Stimulated activated CD8-positive, alpha-beta memory T cell treated with anti-CD3 and anti-CD28 coated beads, Interleukin-4, amount 100 ng/mL, for 48 hours (primary cell): ENCODE results near the gene SIDT2.
A peak's percentile ranks its signal among the peaks of the same experiment; 100 is the strongest.
"Not testable (repeated sequence)": the region's sequence is repeated elsewhere in the genome, so short reads cannot be mapped to it uniquely, and the experiment has no call there.

Source experiments
- DNase-seq: peaks from one replicate; pipeline ENCODE4 v3.0.0-alpha.2; 2020

The SIDT2 gene

GRCh38 chr11:117178210-117179034 lies at the start of gene SIDT2:
TSS of gene SIDT2 (plus strand) at chr11:117178743. CDS start at chr11:117179264, 521 bp downstream.
- peak; percentile 92 for DNase-seq

DNA sequence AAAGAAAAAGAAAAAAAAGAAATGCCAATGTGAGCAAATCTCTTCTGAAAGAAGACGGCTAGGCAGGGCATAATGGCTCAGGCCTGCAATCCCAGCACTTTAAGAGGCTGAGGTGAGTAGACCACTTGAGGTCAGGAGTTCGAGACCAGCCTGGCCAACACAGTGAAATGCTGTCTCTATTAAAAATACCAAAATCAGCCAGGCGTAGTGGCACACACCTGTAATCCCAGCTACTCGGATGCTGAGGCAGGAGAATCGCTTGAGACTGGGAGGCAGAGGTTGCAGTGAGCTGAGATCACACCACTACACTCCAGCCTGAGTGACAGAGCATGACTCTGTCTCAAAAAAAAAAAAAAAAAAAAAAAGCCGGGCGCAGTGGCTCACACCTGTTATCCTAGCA lies 48.1 kb upstream of the SIDT2 start:
- DNase-seq: not testable (repeated sequence)

DNA sequence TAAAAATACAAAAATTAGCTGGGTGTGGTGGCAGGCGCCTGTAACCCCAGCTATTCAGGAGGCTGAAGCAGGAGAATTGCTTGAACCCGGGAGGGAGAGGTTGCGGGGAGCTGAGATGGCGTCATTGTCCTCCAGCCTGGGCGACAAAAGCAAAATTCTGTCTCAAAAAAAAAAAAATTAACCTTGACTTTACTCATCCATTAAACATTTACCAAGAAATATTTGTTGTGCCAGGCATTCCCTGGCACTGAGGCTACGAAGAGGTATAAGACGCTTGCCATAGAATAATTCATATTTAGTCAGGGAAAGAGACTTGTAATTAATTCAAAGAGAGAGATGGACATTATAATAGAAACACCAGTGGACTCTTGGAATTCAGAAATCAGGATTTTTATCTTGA lies 47.7 kb upstream of the SIDT2 start:
- no peak for DNase-seq

- no peak for DNase-seq
Observed at GRCh38 chr11:117134431-117134830, 44.1 kb upstream of the SIDT2 start.

DNA sequence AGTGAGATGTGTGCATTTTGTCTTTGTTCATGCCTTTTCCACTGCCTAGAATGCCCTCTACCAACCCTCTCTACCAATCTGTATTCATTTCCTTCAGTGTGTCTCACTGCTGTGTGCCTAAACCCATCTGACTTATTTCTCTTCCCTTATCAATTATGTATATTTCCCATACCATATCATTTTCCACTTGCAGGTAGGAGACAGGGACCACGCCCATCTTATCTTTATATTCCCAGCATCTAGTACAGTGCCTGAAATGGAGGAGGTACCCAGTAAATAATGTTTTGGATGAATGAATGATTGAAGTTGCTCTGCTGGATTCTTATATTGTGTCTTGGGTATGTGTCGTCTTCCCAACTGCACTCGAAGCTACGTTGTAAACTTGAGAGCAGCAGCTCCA lies 43.6 kb upstream of the SIDT2 start:
- not testable (repeated sequence) for DNase-seq

DNA sequence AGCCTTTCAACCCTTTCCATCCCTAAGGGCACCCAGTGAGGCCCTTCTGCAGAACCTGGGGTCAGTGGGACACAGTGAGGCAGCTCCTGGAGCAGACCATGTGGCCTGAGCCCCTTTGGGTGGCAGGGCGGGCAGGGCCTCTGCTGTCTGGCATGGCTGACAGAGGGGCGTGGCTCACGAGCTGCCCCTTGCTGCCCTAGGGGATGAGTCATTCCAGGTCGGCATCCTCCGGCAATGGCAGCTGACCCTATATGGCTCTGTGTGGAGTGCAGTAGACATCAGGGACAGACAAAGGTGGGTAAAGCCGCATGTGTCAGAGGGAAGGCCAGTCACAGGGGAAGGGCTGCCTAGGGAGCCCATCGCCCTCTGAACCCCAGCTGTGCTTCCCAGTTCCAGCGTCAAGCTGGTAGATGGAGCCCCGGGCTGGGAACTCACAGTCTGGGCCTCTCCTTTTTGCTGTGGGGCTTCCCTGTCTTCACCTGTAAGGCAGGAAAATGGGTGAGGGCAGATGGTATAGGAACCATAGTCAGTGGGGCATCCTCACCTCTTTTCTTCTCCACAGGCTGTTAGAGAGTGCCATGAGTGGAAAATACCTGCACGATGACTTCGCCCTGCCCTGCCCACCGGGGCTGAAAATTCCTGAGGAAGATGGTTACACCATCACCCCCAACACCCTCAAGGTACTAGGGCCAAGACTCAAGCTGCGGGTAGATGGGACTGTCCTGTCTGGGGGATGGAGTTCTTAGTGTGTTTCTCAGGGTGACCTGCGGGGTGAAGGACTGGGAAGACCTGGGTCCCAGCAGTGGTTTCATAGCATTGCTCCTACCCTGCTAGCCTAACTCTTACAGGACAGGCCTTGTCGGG lies 41.1 kb upstream of the SIDT2 start:
- not testable (repeated sequence) for DNase-seq

- peak; percentile 47 for DNase-seq
Observed at GRCh38 chr11:117143390-117143789, 35.2 kb upstream of the SIDT2 start.

DNA sequence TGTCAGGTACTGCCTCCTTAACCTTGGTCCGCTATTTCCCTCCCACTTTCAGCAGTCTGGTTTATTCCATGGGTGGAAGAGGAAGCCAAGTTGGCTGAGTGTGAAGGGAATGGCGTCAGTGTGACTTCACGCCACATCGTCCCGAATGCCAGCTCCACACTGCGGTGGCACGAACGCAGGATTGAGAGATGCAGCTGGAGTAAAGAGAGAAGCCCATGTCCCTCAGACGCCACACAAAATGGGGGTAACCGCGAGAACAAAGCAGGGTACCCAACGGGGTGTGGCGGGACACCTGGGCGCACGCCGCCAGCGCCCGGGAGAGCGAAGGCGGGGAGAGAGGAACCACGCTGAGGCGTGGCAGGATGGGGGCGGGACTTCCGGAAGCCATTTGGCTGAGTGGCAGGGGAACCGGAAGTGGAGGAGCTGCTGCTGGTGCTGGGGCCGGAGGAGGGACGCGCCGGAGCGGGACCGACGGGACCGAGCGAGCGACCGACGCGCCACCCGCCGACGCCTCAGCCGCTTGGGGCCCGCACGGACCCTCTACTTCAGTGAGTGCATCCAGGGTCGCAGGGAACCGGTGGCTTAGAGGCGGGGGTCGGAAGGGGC lies 34.6 kb upstream of the SIDT2 start, which contains the start of gene PAFAH1B2:
Gene PAFAH1B2, plus strand, starts transcription at position 417 of the 606 bp plus-strand sequence. CDS start 8,161 bp downstream, outside the sequence.
- DNase-seq: peak; percentile 98

GRCh38 chr11:117144477-117145392 lies 33.8 kb upstream of the SIDT2 start:
- peak; percentile 55 for DNase-seq

DNA sequence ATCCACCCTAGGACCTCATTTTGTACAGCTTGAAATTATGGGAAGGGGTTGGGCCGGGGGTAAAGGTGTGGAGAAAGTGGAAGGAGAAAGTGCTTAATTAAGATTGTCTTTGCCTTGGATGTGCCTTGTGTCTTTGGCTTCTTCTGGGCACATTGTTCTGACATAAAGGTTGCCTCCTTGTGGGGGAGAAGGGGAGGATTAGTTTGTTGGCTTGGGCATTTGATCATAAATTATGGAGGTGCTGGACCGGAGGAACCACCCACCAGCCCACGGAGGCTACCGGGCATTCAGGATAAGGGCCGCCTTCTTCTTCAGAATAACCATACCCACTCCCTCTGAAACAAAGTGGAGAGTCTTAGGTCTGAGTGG lies 33.2 kb upstream of the SIDT2 start:
- DNase-seq: no peak

DNA sequence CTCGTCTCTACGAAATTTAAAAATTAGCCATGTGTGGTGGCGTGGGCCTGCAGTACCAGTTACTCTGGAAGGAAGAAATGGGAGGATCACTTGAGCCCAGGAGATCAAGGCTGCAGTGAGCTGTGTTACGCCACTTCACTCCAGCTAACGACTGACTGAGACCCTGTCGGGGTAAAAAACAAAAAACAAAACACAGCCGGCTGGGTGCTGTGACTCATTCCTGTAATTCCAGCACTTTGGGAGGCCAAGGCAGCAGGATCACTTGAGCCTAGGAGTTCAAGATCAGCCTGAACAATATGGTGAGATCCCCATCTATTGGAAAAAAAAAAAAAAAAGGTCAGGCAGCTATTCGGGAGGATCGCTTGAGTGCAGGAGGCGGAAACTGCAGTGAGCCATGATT lies 32.0 kb upstream of the SIDT2 start:
- no peak for DNase-seq

- no peak for DNase-seq
Observed at GRCh38 chr11:117152066-117152465, 26.5 kb upstream of the SIDT2 start.

DNA sequence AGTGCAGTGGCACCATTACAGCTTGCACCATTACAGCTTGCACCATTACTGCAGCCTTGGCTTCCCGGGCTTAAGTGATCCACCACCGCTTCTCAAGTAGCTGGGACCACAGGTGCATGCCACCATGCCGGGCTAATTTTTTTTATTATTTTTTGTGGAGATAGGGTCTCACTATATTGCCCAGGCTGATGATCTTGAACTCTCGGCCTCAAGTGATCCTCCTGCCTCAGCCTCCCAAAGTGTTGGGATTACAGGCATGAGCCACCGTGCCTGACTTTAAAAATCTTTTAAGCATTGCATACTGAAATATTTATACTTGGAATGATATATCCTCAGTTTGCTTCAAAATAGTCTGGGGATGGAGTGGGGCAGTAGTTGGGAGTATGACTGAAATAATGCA lies 24.1 kb upstream of the SIDT2 start:
- DNase-seq: no peak

- DNase-seq: no peak
Observed at GRCh38 chr11:117157507-117157906, 21.0 kb upstream of the SIDT2 start.

DNA sequence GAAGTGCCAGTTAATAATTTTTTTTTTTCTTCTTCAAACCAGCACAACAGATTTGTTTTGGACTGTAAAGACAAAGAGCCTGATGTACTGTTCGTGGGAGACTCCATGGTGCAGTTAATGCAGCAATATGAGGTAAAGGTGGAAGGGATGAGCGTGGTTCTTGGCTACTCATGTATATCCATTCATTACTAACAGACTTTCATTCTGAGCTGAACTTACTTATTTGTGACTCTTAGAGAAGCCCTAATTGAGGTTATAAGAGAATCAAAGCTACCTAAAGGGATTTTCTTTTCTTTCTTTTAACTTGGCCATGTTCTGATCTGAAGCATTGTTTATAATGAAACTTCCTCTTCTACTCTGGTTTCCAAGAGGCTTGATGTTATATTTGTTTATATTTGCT lies 18.7 kb upstream of the SIDT2 start:
- no peak for DNase-seq

DNA sequence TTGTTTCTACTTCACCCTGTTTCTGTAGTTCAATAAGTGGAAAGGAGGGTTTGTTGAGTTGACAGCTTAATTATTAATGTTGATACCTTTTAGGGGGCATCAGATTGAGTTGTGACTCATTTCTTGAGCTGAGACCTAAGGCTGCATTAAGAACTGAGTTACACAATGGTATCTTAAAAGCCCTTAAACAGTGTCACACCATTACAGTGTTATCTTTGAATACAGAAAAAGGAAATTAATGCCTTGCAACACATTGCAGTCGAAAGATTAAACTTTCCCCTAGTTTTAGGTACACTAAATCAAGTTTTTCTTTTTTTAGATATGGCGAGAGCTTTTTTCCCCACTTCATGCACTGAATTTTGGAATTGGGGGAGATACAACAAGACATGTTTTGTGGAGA lies 17.7 kb upstream of the SIDT2 start:
- no peak for DNase-seq

DNA sequence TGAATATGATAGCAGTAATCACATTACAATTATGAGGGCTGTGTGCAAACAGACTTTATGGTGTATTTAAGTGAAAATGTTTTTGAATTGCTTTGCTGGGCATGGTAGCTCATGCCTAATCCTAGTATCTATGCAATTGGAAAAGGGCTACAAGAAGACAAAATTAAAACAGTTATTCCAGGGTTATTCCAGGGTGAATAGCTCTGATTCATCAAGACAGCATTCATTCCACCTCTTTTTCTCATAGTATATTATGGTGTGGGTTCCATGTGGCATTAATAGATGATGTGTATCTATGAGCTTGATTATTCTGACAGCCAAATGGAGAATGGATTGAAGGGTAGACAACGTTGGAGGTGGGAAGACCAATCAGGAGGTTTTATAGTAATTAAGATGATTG lies 12.1 kb upstream of the SIDT2 start:
- DNase-seq: no peak

DNA sequence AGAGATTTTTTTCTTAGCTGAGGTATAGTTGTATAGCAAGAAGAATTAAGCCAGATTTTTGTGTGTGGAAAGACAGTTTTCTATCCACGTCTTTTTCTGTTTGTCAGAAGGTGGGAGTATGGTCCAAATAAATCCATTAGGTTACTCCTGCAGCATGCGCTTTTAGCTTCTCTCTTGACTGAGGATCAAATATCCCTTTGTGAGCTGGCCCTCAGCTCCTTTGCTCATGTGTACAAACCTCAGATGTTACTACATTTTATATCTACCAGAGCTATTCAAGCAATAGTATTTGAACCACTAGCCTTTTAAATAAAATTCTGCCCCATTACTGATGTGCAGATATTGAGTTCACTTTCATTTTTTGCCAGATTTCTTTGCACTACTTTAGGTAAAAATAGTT lies 8.8 kb upstream of the SIDT2 start:
- DNase-seq: no peak

DNA sequence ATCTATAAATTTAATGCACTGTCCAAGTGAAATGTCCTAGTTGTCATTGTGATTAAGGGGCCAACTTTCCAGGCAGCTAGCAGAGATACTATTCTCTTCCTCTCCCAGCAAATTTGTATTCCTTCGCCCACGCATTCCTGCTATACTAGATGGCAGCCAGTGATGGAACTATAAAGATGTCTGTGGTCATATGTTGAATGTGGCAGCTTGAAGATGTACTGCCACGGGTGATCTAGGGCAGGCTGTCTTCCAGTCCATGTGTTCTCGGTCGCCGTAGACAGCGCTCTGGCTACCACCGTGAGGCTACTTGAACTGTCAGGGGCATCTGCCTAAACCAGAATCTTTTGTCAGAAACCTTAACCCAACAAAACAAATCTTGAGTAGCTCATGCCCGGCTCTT lies 8.3 kb upstream of the SIDT2 start:
- peak; percentile 13 for DNase-seq

GRCh38 chr11:117171007-117171403 lies 7.5 kb upstream of the SIDT2 start:
- DNase-seq: no peak

DNA sequence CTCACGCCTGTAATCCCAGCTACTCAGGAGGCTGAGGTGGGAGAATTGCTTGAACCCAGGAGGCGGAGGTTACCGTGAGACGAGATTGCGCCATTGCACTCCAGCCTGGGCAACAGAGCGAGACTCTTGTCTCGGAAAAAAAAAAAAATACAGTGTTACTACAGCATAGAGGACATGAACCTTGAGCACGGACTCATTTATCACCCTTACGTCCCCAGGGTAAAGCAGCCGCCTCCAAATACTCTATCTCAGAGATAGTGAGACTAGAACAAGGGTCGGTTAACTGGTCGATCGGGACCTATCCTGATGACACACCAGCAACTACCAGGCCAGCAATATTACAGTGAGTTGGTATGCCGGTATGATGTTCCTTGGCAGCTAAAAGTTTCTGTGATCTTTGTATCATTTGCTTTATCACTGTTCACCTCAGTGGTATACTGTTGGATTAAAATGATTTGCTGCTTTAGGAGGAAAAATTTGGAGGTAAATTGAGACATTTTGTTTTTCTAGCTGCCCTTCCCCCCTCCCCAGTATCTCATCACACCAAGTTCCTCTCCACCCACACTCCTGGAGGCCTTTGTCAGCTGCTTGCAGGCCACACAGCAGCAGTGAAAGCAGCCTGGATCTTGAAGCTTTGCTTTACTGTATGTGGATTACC lies 7.0 kb upstream of the SIDT2 start:
- DNase-seq: peak; percentile 14
